Smooth muscle cell (in vitro differentiated cells): ENCODE measurements around the gene FHOD3. TPM values are rescaled to one million over a fixed set of nuclear protein-coding genes. Genes with fewer than 3 reads are reported as not detected.

Source experiments
- DNase-seq: peaks from one replicate; lab custom pipeline; 2025; ENCODE audit not compliant: unreplicated experiment; lab: John Stamatoyannopoulos, UW
- H2AFZ ChIP-seq: fragments of 200-600 bp; sonication (generic); 2 replicates; pipeline ENCODE4 v1.6.0; 2016; ENCODE audit warnings: antibody characterized with exemption, low read depth, mild to moderate bottlenecking
- H3F3A ChIP-seq: fragments of 200-600 bp; sonication (generic); 2 replicates; pipeline ENCODE4 v1.6.0; 2017; ENCODE audit warnings: antibody characterized with exemption, low read depth
- H3K27ac ChIP-seq: fragments of 200-600 bp; sonication (generic); 2 replicates; pipeline ENCODE4 v1.5.1; 2016; ENCODE audit warnings: low read depth, mild to moderate bottlenecking
- H3K27me3 ChIP-seq: fragments of 200-600 bp; sonication (generic); 2 replicates; pipeline ENCODE4 v1.6.1; 2016; ENCODE audit warnings: low read depth, mild to moderate bottlenecking
- H3K36me3 ChIP-seq: fragments of 200-600 bp; sonication (generic); 2 replicates; pipeline ENCODE4 v1.5.1; 2016; ENCODE audit warnings: low read depth
- H3K4me1 ChIP-seq: fragments of 200-600 bp; sonication (generic); 2 replicates; pipeline ENCODE4 v1.5.1; 2016; ENCODE audit warnings: low read depth
- H3K4me2 ChIP-seq: fragments of 200-600 bp; sonication (generic); 2 replicates; pipeline ENCODE4 v1.6.0; 2016; ENCODE audit warnings: mild to moderate bottlenecking
- H3K4me3 ChIP-seq: fragments of 200-600 bp; sonication (generic); 2 replicates; pipeline ENCODE4 v1.5.1; 2016; ENCODE audit warnings: mild to moderate bottlenecking
- H3K79me2 ChIP-seq: fragments of 200-600 bp; sonication (generic); 2 replicates; pipeline ENCODE4 v1.6.0; 2016; ENCODE audit warnings: low read depth, mild to moderate bottlenecking
- H3K9ac ChIP-seq: fragments of 200-600 bp; sonication (generic); 2 replicates; pipeline ENCODE4 v1.6.0; 2016; ENCODE audit warnings: low read depth
- H3K9me3 ChIP-seq: fragments of 200-600 bp; sonication (generic); replicated peaks from 2 replicates; pipeline ENCODE4 v1.5.1; 2016; ENCODE audit warnings: low read depth
- H4K20me1 ChIP-seq: fragments of 200-600 bp; sonication (generic); 2 replicates; pipeline ENCODE4 v1.6.0; 2016; ENCODE audit warnings: low read depth
- WGBS: methylation state at CpG from one replicate; pipeline ENCODE4 v1.1.7; 2016; ENCODE audit warnings: low lambda C conversion rate; 5-methylcytosine and 5-hydroxymethylcytosine counted together
- polyA plus RNA-seq: library from polyadenylated mRNA; unstranded; fragments of >200 nt; fragmentation: Nextera tagmentation; extraction: Ambion mirVana; gene quantifications from 2 replicates; pipeline ENCODE4 v1.2.1, GENCODE V29; 2016
- total RNA-seq: library from RNA; depleted of rRNA; stranded (reverse); fragments of >200 nt; gene quantifications from 2 replicates; pipeline ENCODE4 v1.2.3, GENCODE V29; 2014
- TF ChIP-seq, protein P1 (sequence below): fragments of 200-600 bp; sonication (generic); IDR thresholded peaks from 2 replicates; pipeline ENCODE4 v1.5.1; 2017; ENCODE audit warnings: borderline replicate concordance, mild to moderate bottlenecking, antibody characterized with exemption; ENCODE audit not compliant: insufficient read depth, poor library complexity, severe bottlenecking

Gene FHOD3
- total and polyA plus RNA-seq, 2 experiments from 2014 or later = 6.3 to 19.4 TPM

DNA sequence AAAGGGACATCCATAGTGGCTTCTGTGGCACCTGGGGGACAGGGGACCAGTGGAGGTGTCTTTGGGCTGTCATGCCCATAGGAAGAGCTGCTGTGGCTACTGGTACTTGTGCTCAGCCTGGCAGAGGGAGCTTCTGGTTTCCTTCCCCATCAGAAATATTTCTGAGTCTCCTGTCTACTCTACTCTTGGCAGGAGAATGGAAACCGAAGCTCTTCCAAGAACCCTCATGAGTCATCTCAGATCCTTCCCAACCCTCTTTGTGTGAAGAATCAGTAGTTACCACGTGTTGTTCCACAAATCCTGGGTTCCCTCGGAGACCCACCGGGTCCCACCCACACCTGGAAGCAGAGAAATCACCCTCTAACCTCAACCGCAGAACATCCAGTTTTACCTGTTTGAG lies 234.9 kb downstream of the FHOD3 start:
- Histone ChIP-seq H3K4me3 (no peak overlapping the region), H3K27me3 (no peaks in the 10 kb centered on the region), H3K79me2 (no peaks in the 10 kb centered on the region), H3F3A (no peaks in the 10 kb centered on the region), H4K20me1 (no peaks in the 10 kb centered on the region), H3K4me2 (no peak overlapping the region), H3K27ac (no peak overlapping the region), H3K9me3 (no peaks in the 10 kb centered on the region), H3K9ac (no peak overlapping the region), H3K4me1 (peaks cover 21% of the 10 kb centered on the region), H3K36me3 (no peaks in the 10 kb centered on the region), H2AFZ (no peak overlapping the region)
- TF ChIP-seq, protein P1, sequence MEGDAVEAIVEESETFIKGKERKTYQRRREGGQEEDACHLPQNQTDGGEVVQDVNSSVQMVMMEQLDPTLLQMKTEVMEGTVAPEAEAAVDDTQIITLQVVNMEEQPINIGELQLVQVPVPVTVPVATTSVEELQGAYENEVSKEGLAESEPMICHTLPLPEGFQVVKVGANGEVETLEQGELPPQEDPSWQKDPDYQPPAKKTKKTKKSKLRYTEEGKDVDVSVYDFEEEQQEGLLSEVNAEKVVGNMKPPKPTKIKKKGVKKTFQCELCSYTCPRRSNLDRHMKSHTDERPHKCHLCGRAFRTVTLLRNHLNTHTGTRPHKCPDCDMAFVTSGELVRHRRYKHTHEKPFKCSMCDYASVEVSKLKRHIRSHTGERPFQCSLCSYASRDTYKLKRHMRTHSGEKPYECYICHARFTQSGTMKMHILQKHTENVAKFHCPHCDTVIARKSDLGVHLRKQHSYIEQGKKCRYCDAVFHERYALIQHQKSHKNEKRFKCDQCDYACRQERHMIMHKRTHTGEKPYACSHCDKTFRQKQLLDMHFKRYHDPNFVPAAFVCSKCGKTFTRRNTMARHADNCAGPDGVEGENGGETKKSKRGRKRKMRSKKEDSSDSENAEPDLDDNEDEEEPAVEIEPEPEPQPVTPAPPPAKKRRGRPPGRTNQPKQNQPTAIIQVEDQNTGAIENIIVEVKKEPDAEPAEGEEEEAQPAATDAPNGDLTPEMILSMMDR = no peak
- 66% methylated on average over 5 of the region's 5 CpGs for WGBS
- DNase-seq = no peak

DNA sequence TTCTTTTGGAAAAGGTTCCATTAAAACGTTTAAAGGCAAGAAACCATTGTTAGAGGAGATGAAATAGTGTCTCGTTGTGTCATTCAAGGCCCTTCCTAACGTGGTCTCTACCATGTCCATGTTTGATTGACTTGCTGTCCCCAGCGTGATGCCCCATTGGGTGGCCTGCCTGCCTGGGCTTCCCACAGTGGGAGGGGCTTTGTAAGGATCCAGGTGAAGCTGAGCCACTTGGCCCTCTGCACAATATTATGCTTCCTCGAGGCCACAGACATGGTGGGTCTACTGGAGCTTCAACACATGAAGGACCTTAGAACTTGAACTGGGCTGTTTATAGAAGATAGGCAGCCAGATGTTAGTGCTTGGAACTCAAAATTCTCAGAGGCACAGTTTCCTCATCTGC lies 235.3 kb downstream of the FHOD3 start:
- no peaks in the 10 kb centered on the region for H3K79me2 ChIP-seq
- no peak overlapping the region for H3K9ac ChIP-seq
- H3K9me3 ChIP-seq = no peaks in the 10 kb centered on the region
- no peaks in the 10 kb centered on the region for H4K20me1 ChIP-seq
- H3K27ac ChIP-seq = no peak overlapping the region
- no peak overlapping the region for H3K4me2 ChIP-seq
- no peak overlapping the region for H3K4me3 ChIP-seq
- DNase-seq = no peak
- H3K4me1 ChIP-seq = peaks cover 21% of the 10 kb centered on the region
- no peak overlapping the region for H2AFZ ChIP-seq
- H3F3A ChIP-seq = no peaks in the 10 kb centered on the region
- WGBS = 81% methylated on average over 5 of the region's 5 CpGs
- no peaks in the 10 kb centered on the region for H3K36me3 ChIP-seq
- no peaks in the 10 kb centered on the region for H3K27me3 ChIP-seq
- TF ChIP-seq, protein P1 = no peak

- no peak overlapping the region for H3K9ac ChIP-seq
- no peak overlapping the region for H3K27ac ChIP-seq
- H3K79me2 ChIP-seq = no peaks in the 10 kb centered on the region
- H4K20me1 ChIP-seq = no peaks in the 10 kb centered on the region
- WGBS = 95% methylated on average over 8 of the region's 8 CpGs
- H3K9me3 ChIP-seq = no peaks in the 10 kb centered on the region
- H3F3A ChIP-seq = no peaks in the 10 kb centered on the region
- H3K27me3 ChIP-seq = no peaks in the 10 kb centered on the region
- no peak for DNase-seq
- H3K4me3 ChIP-seq = no peak overlapping the region
- peaks cover 21% of the 10 kb centered on the region for H3K4me1 ChIP-seq
- TF ChIP-seq, protein P1 = no peak
- no peaks in the 10 kb centered on the region for H3K36me3 ChIP-seq
- no peak overlapping the region for H2AFZ ChIP-seq
- no peak overlapping the region for H3K4me2 ChIP-seq
Observed at GRCh38 chr18:36533446-36534153, 236.1 kb downstream of the FHOD3 start.

GRCh38 chr18:36534154-36534688 lies 236.7 kb downstream of the FHOD3 start:
- Histone ChIP-seq H2AFZ (no peak overlapping the region), H3K9me3 (no peaks in the 10 kb centered on the region), H3K27me3 (no peaks in the 10 kb centered on the region), H3K4me3 (no peak overlapping the region), H3K27ac (no peak overlapping the region), H3K9ac (no peak overlapping the region), H3K4me1 (peaks cover 21% of the 10 kb centered on the region), H3K79me2 (no peaks in the 10 kb centered on the region), H4K20me1 (no peaks in the 10 kb centered on the region), H3K36me3 (no peaks in the 10 kb centered on the region), H3K4me2 (no peak overlapping the region), H3F3A (no peaks in the 10 kb centered on the region)
- WGBS = 96% methylated on average over 5 of the region's 5 CpGs
- no peak for DNase-seq
- TF ChIP-seq, protein P1 = no peak
